Effector memory CD4-positive, alpha-beta T cell (primary cell): ENCODE results near the gene ABHD14A.
A peak's percentile ranks its signal among the peaks of the same experiment; 100 is the strongest.

ENCODE experiments used
- DNase-seq, 3 donors: peaks; one replicate each; pipeline ENCODE4 v3.0.0-alpha.2; 2020
- H3K27ac ChIP-seq: 2 replicates; pipeline ENCODE4 v1.7.0; 2013; ENCODE audit warnings: mild to moderate bottlenecking, low read length, moderate library complexity; ENCODE audit not compliant: insufficient read depth, poor library complexity, severe bottlenecking
- H3K27me3 ChIP-seq: replicated peaks from 2 replicates; pipeline ENCODE4 v1.7.0; 2013; ENCODE audit warnings: mild to moderate bottlenecking, low read length; ENCODE audit not compliant: insufficient read depth, control insufficient read depth, poor library complexity, severe bottlenecking
- H3K36me3 ChIP-seq: 2 replicates; pipeline ENCODE4 v1.7.0; 2013; ENCODE audit warnings: mild to moderate bottlenecking, low read length, moderate library complexity; ENCODE audit not compliant: control insufficient read depth, insufficient read depth
- H3K4me1 ChIP-seq: 2 replicates; pipeline ENCODE4 v1.7.0; 2013; ENCODE audit warnings: low read length, mild to moderate bottlenecking; ENCODE audit not compliant: control insufficient read depth, insufficient read depth, poor library complexity, severe bottlenecking
- H3K4me3 ChIP-seq: 2 replicates; pipeline ENCODE4 v1.7.0; 2013; ENCODE audit warnings: low read length, low read depth, mild to moderate bottlenecking; ENCODE audit not compliant: insufficient read depth, poor library complexity, severe bottlenecking
- H3K9me3 ChIP-seq: 2 replicates; pipeline ENCODE4 v1.7.0; 2013; ENCODE audit warnings: mild to moderate bottlenecking, low read length, moderate library complexity; ENCODE audit not compliant: control insufficient read depth

The ABHD14A gene

GRCh38 chr3:51941798-51942602 is 32.9 kb upstream of the ABHD14A start, which contains the start of the genes PARP3 and RRP9:
TSS of gene PARP3 (plus strand) at chr3:51942363. CDS start at chr3:51943356, 993 bp downstream.
TSS of gene RRP9 (minus strand) at chr3:51941904. CDS start at chr3:51941867, 37 bp downstream.
- peak; percentile 99 for DNase-seq
- Histone ChIP-seq H3K4me3 (peak within 1 kb of the TSS; percentile 69), H3K9me3 (no peaks in the 10 kb centered on the region), H3K27me3 (no peaks in the 10 kb centered on the region), H3K4me1 (peaks cover 21% of the 10 kb centered on the region), H3K36me3 (peaks cover 17% of the 10 kb centered on the region), H3K27ac (peak within 1 kb of the TSS; percentile 68)

DNA sequence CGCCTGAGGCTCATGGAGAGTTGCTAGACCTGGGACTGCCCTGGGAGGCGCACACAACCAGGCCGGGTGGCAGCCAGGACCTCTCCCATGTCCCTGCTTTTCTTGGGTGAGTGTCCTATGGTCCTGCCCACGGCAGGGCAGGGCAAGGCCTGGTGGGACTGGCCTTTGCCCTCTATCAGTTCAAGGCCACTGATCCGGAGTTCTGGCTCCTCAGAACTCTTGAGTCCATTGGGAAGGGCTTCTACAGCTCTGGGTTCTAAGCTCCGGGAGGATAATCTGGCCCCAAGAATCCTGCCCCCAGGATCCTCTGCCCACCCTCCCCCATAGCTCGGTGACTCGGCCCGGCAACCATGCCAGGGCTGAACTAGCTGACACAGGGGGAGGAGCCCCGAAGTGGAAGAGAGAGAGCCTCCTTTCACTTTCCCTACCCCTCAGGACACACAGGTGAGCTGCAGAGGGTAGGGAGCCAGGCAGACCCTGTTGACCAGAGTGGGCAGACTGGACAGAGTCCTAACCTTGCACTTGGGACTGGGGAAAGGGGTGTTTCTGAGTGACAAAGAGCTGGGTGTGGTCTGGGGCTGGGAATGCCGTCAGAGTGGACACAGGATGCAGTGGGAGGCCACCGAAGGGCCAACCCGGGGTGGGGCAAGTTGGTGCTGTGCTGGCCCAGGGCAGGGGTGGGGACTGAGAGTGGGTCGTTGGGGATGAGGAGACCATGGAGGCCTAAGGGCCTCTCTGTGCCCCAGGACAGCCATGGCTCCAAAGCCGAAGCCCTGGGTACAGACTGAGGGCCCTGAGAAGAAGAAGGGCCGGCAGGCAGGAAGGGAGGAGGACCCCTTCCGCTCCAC is 32.0 kb upstream of the ABHD14A start:
- peaks cover 9% of the 10 kb centered on the region for H3K36me3 ChIP-seq
- no peaks in the 10 kb centered on the region for H3K27me3 ChIP-seq
- no peaks in the 10 kb centered on the region for H3K9me3 ChIP-seq
- peak; percentile 19 to 33 (median 21) for DNase-seq
- H3K27ac ChIP-seq: peak overlapping the region; percentile 68
- H3K4me3 ChIP-seq: peak overlapping the region; percentile 56
- H3K4me1 ChIP-seq: peaks cover 21% of the 10 kb centered on the region

- H3K36me3 ChIP-seq: peaks cover under 1% of the 10 kb centered on the region
- no peaks in the 10 kb centered on the region for H3K27me3 ChIP-seq
- H3K27ac ChIP-seq: no peak overlapping the region
- no peak for DNase-seq
- H3K4me3 ChIP-seq: no peak overlapping the region
- no peaks in the 10 kb centered on the region for H3K9me3 ChIP-seq
- peaks cover 21% of the 10 kb centered on the region for H3K4me1 ChIP-seq
Measured at GRCh38 chr3:51943451-51944391, 31.1 kb upstream of the ABHD14A start.

- H3K4me3 ChIP-seq: no peak overlapping the region
- no peak overlapping the region for H3K27ac ChIP-seq
- no peak for DNase-seq
- no peaks in the 10 kb centered on the region for H3K36me3 ChIP-seq
- peaks cover 21% of the 10 kb centered on the region for H3K4me1 ChIP-seq
- H3K27me3 ChIP-seq: no peaks in the 10 kb centered on the region
- H3K9me3 ChIP-seq: no peaks in the 10 kb centered on the region
Measured at GRCh38 chr3:51944451-51945021, 30.3 kb upstream of the ABHD14A start.

DNA sequence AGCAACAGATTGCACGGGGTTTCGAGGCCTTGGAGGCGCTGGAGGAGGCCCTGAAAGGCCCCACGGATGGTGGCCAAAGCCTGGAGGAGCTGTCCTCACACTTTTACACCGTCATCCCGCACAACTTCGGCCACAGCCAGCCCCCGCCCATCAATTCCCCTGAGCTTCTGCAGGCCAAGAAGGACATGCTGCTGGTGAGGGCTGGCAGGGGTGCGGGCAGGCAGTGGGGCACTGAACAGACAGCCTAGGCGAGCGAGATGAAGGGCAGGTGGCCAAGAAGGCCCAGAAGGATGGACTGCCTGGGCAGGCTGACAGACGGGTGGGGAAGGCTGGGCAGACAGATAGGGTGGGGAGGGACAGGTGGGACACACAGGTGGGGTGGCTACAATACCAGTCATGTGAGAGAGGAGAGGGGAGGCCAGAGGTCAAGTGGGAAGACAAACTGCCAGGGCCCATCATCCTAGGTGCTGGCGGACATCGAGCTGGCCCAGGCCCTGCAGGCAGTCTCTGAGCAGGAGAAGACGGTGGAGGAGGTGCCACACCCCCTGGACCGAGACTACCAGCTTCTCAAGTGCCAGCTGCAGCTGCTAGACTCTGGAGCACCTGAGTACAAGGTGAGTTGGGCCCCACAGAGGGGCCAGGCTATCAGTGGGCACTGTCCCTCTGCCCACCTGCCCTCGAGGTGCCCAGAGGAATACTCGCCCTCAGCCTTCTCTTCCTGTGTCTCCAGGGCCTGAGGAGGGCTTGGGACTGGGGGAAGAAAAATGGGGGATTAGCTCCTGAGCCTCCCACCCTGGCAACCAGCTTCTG is 29.6 kb upstream of the ABHD14A start:
- H3K27ac ChIP-seq: no peak overlapping the region
- peaks cover 21% of the 10 kb centered on the region for H3K4me1 ChIP-seq
- no peak for DNase-seq
- H3K27me3 ChIP-seq: no peaks in the 10 kb centered on the region
- no peaks in the 10 kb centered on the region for H3K9me3 ChIP-seq
- no peaks in the 10 kb centered on the region for H3K36me3 ChIP-seq
- no peak overlapping the region for H3K4me3 ChIP-seq

GRCh38 chr3:51945926-51946705 is 28.7 kb upstream of the ABHD14A start:
- H3K9me3 ChIP-seq: no peaks in the 10 kb centered on the region
- peaks cover 17% of the 10 kb centered on the region for H3K4me1 ChIP-seq
- DNase-seq: no peak

GRCh38 chr3:51946796-51947195 is 28.1 kb upstream of the ABHD14A start:
- Histone ChIP-seq H3K27ac (no peak overlapping the region), H3K4me3 (no peak overlapping the region), H3K36me3 (no peaks in the 10 kb centered on the region), H3K4me1 (peaks cover 12% of the 10 kb centered on the region), H3K27me3 (no peaks in the 10 kb centered on the region), H3K9me3 (no peaks in the 10 kb centered on the region)
- no peak for DNase-seq

More at GRCh38 chr3:51945926-51946705, 28.7 kb upstream of the ABHD14A start:
- no peaks in the 10 kb centered on the region for H3K27me3 ChIP-seq
- no peak overlapping the region for H3K27ac ChIP-seq
- no peaks in the 10 kb centered on the region for H3K36me3 ChIP-seq
- no peak overlapping the region for H3K4me3 ChIP-seq

DNA sequence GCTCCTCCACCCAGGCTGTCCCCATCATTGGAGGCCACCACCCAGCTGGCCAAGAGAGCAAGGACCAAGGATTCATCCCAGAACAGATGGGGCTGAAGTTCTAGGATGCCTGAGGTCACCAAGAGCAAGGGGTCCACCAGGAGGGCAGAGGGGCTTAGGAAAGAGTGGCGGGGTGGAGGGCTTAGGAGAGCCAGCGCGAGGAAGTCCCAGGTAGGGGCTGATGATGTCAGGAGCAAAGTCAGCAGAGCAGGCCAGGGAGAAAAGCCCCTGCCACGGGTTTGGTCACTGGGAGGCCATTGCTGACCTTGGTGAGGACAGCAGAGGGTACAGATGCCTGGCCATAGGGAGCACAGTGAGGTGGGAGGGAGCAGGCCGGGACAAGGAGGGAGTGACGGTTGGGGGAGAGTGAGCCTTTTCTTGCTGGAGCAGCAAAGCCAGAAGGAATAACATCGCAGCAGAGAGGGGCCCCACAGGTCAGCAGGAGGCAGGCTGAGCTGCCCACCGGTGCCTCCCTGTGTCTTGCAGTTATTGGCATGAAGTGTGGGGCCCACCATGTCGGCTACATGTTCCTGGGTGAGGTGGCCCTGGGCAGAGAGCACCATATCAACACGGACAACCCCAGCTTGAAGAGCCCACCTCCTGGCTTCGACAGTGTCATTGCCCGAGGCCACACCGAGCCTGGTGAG is 27.5 kb upstream of the ABHD14A start:
- Histone ChIP-seq H3K4me1 (peaks cover 10% of the 10 kb centered on the region), H3K27ac (no peak overlapping the region), H3K27me3 (no peaks in the 10 kb centered on the region), H3K36me3 (no peaks in the 10 kb centered on the region), H3K9me3 (no peaks in the 10 kb centered on the region), H3K4me3 (no peak overlapping the region)
- DNase-seq: no peak
